ENCODE measurements around the gene NDC80.

The NDC80 gene

DNA sequence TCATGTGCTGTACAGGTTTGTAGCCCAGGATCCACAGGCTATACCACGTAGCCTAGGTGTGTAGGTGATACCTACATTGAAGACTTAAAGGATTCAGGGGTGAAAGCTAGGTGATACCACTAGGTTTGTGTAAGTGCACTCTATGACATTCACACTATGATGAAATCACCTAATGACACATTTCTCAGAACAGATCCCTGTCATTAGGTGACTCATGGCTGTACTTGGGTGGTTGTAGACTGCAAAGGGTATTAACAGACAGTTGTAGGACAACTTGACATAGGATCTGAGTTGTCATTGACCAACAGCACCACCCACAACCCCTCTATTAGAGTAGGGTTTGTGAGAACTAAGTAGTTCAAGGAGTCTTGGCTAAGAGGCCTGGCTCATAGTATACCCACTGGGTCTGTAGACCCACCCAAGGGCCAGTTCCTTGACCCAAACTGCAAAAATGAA, 56.5 kb downstream of the NDC80 start:
- H3K4me3 ChIP-seq (ENCODE audit: low read depth, low read length), result no peak overlapping the region
- peak; percentile 47 for DNase-seq (ENCODE audit: low read depth)
- no peak for TF ChIP-seq CTCF (IDR thresholded peaks at IDR 0.05; ENCODE audit: low read depth, low read length)
- no peak for TF ChIP-seq POLR2A (IDR thresholded peaks at IDR 0.05; ENCODE audit: extremely low read depth, insufficient read length)
- TF ChIP-seq MYC (IDR thresholded peaks at IDR 0.05; ENCODE audit: low read depth, low read length), result no peak
- no peak for TF ChIP-seq MAX (IDR thresholded peaks at IDR 0.05; ENCODE audit: low read depth, low read length)

DNA sequence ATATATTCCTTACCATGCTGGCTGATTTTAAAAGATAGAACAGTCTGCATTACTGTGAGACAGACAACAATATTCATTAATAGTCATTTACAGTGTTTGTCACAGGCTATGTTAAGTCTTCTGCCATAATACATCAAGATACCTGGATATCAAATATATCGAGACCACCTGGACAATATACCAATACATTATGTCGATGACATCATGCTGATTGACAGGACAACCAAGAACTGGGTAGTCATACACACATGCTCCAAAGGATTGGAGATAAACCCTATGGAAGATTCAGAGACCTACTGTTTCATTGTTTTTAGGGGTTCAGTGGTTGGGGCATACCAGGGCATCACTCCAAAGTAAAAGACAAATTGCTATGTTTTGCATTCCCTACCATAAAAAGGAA, 57.6 kb downstream of the NDC80 start:
- H3K4me3 ChIP-seq (ENCODE audit: low read depth, low read length), result no peak overlapping the region
- TF ChIP-seq MYC (IDR thresholded peaks at IDR 0.05; ENCODE audit: low read depth, low read length), result no peak
- TF ChIP-seq MAX (IDR thresholded peaks at IDR 0.05; ENCODE audit: low read depth, low read length), result no peak
- no peak for TF ChIP-seq POLR2A (IDR thresholded peaks at IDR 0.05; ENCODE audit: extremely low read depth, insufficient read length)
- TF ChIP-seq CTCF (IDR thresholded peaks at IDR 0.05; ENCODE audit: low read depth, low read length), result no peak
- no peak for DNase-seq (ENCODE audit: low read depth)

- TF ChIP-seq MYC (IDR thresholded peaks at IDR 0.05; ENCODE audit: low read depth, low read length), result no peak
- no peak for TF ChIP-seq POLR2A (IDR thresholded peaks at IDR 0.05; ENCODE audit: extremely low read depth, insufficient read length)
- TF ChIP-seq MAX (IDR thresholded peaks at IDR 0.05; ENCODE audit: low read depth, low read length), result no peak
- TF ChIP-seq CTCF (IDR thresholded peaks at IDR 0.05; ENCODE audit: low read depth, low read length), result no peak
- no peak overlapping the region for H3K4me3 ChIP-seq (ENCODE audit: low read depth, low read length)
- DNase-seq (ENCODE audit: low read depth), result no peak
Observed at GRCh38 chr18:2635586-2635985, 64.2 kb downstream of the NDC80 start.

DNA sequence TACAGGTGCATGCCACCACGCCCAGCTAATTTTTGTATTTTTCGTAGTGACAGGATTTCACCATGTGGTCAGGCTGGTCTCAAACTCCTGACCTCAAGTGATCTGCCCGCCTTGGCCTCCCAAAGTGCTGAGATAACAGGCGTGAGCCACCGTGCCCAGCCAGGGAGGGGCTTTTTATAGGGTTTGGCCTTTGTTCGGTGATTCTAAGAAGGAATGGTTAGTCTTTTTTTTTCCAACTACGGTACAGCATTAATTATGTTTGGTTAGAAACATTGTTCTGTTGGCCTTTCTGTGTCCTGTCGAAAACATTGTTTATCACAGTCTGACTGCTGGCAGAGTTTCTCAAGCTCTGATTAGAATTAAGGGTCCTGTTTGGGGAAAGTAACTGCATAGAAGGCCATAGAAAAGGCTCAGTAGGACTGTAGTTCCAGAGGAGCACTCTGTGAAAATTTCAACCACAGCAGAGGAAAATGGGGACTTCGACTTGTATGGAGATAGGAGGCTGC, 64.8 kb downstream of the NDC80 start:
- no peak overlapping the region for H3K4me3 ChIP-seq (ENCODE audit: low read depth, low read length)
- DNase-seq (ENCODE audit: low read depth), result no peak
- TF ChIP-seq MYC (IDR thresholded peaks at IDR 0.05; ENCODE audit: low read depth, low read length) (no peak), CTCF (IDR thresholded peaks at IDR 0.05; ENCODE audit: low read depth, low read length) (no peak), MAX (IDR thresholded peaks at IDR 0.05; ENCODE audit: low read depth, low read length) (no peak), POLR2A (IDR thresholded peaks at IDR 0.05; ENCODE audit: extremely low read depth, insufficient read length) (no peak)

DNA sequence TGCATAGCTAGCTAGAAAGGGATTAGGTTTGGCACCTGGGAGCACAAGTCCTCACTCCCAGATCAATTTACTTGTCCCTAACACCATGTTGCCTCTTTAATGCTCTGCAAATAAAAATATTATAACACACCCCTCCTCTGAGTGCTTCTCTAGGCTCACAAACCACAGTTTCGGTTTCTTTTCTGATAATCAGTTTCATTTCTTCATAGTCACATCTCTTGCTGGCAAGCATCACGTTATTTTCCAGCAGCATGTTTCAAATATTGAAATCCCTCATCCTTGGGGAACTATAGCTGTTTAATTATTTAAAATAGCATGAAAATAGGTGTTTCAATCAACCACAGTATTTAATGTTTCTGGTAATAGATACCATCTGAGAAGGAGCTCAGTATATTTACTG, 70.3 kb downstream of the NDC80 start:
- no peak overlapping the region for H3K4me3 ChIP-seq (ENCODE audit: low read depth, low read length)
- no peak for TF ChIP-seq MYC (IDR thresholded peaks at IDR 0.05; ENCODE audit: low read depth, low read length)
- TF ChIP-seq MAX (IDR thresholded peaks at IDR 0.05; ENCODE audit: low read depth, low read length), result no peak
- TF ChIP-seq POLR2A (IDR thresholded peaks at IDR 0.05; ENCODE audit: extremely low read depth, insufficient read length), result no peak
- TF ChIP-seq CTCF (IDR thresholded peaks at IDR 0.05; ENCODE audit: low read depth, low read length), result no peak
- DNase-seq (ENCODE audit: low read depth), result peak; percentile 14

Measured in NB4 (cell line).